AG20443 (cell line): Measurements from ENCODE around the gene DGKG.

ENCODE experiments used
- DNase-seq: peaks from one replicate; pipeline ENCODE4 v3.0.0; 2012; ENCODE audit warnings: low spot score, mixed read lengths

Gene DGKG

DNA sequence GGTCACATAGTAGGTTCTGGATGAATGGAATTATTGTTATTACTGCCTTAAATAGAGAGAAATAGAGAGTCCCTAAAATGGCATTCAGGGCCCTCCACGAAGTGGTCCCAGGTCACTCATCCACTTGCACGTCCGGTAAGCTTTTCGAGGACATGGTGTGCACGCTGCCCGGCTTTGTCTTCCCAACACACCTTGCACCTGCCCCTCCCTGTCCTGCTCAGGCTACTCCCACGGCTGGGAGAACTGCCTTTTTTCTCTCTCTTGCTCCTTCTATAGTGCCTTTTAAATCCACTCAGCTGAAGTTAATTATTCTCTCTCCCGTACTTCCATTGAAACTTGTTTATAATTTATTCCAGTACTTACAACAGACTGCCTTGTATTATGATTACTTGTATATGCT, 5.6 kb upstream of the DGKG start:
- no peak for DNase-seq

DNA sequence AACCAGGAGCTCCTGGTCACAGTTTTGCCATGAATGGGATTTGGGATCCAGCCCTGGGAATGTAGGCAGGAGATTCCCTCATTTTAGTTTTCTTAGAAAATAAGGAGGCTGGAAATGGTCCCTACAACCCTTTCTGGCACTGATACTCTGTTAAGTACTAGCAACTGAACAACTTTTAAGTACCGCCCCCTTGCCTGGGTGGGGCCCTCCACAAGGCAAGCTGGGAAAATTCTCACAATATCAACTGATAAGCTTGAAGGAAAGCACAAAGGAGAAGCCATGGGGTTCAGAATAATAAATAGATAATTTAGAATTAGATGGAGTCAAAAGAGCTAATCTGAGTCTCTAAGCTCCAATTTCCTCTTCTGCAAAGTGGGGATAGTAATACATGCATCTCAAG, 4.2 kb upstream of the DGKG start:
- DNase-seq, result no peak

DNA sequence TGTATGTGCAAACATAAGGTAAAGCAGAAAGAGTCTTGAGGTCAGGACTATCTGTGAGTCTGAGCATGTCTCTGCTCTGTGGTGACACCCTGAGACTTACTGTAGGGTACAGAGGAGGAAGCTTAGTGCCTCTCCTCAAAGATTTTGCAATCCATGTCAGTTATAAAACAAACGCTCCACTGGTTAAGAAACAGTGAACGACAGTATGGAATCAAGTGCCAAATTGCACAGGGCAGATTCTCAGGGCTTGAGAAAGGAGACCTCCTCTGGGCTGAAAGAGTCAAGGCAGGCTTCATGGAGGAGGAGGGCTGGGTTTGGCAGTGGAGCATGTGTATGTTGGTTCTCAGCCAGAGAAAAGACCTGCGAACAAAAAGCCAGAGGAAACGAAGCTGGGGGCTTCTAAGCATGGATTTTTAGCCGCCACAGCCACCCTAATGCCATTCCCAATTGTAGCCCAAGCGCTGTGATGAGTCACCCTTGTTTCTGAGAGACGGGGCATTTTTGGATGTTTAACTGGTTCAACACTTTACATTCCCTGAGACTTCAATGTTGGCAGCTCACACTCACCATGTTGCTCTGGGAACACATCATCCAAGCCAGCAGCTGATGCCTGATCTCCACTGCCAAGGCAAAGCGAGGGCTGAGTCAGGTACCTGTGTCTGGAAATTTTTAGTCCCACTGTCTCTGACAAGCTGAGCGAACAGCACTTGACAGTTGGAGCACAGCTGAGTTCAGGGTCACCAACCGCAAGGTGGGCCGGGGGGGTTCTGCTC, 3.4 kb upstream of the DGKG start:
- no peak for DNase-seq

DNA sequence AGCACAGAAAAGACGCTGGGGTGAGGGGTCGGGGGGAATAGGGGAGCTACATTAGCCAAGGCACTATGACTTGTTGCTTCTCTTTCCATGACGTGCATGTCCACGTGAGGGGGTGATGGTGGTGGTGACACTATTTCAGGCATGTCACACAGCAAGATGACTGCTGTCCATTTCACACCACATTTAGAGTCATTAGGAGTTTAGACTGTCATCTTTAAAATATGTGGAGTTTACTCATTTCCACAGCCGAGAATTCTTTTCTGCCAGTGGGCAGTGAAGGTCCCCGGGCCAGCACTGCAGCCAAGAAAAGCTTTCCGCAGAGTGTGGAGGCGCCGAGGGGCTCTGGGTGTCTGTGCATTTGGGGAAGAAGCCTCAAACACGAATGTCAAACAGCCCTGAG, 954 bp upstream of the DGKG start:
- DNase-seq, result no peak

DNA sequence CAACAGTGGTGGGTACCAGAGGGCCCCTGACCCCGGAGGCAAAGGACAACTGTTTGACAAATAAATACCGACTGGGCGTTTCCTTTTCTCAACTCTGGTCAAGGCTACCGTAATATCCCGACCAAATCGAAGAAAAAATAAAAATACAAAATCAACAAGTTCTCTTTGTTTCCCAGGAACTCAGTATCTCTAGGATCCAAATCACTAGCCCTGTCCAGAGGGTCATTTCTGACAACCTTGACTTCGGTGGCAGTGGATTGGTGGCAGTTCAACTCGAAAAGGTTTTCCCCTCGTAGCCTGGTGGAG, 456 bp upstream of the DGKG start:
- no peak for DNase-seq

DNA sequence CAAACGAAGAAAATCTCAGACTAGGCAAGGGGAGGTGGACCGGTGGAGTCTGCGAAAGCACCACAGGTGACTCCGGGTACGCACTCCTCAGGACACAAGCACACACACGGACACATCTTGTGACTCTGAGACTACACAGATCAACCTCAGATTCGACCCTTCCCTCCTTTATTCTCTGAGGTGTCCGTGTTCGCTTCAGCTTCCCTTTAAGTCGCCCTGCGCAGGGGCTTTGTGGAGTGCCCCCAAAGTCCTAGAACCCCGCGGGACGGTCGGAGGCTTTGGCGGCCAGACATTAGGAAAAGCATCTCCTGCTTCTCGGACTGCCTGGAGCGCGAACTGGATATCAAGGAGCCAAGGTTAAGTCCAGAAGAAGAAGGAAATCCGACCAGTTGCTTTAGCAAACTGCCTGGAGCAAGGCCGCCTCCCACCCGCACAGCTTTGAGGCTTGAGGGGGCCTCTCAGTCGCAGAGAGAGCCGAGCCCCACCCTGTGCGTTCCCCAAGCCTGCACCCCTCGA, 730 bp downstream of the DGKG start:
- no peak for DNase-seq

DNA sequence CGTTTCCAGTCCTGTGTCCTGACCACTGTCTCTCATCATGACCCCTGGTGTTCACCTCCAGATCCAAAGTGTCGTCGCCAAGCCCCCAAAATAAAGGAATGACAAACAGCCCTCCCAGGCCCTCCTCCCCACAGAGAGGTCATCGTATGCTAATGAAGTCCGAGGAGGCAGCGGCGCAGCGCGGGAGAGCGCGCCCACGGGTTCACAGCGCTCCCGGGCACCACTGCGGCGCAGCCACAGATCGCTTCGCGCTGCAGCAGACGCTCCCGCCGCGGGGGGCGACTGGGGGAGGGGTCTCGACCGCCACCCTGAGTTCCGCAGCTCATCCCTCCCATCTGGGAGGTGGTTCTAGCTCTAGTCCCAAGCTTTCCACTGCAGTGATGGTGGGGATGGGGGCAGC, 1.3 kb downstream of the DGKG start:
- no peak for DNase-seq

DNA sequence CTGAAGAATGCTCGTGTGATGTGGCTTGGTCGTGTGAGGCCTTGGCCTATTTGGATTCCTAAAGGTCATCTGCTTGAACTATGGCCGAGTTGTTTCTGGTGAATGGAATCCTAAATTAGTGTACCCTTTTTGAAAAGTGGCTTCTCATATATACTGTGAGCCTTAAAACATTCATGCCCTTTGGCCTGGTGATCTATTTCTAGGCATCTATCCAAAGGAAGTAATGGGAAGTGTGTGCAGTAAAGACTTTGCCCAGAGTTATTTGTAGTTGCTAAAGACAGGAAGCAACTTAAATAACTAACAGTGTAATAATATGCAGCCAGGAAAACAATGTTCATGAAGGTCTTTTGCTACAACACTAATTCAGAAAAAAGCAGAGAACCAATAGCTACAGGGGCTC, 3.0 kb downstream of the DGKG start:
- no peak for DNase-seq

DNA sequence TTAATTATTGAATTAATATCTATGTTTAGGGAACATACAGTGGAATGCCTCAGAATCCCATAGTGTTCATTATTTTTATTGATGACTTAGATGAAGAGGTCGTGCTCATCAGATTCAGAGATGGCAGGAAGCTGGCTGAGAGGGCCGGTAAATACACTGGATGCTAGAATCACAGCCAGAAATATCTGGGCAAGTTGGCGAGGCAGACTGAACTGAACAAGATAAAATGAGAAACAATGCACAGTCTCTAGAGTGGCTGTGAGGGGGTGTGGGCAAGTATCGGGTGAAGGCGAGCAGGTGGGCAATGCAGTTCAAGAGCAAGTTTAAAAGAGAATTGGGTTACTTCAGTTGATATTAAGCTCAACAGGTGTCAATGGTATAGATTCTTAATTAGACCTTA, 5.9 kb downstream of the DGKG start:
- no peak for DNase-seq

DNA sequence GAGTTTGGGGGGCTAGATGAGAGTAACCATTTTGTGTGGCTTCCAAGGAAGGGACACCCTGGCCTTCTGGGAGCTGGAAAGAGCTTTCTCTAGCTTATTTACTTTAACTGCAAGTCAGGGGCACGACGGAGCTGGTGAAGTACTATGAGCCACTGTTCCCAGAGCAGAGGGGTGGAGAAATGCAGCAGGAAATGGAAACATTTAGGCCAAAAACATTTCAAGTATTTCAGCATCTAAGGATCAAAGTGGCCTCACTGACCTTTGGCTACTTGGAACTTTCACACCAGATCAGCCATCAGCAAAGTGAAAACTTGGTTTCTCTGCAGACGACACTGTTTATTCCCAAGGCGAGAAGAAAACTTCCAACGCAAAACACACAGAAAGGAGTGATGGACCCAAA, 7.9 kb downstream of the DGKG start:
- DNase-seq, result no peak

DNA sequence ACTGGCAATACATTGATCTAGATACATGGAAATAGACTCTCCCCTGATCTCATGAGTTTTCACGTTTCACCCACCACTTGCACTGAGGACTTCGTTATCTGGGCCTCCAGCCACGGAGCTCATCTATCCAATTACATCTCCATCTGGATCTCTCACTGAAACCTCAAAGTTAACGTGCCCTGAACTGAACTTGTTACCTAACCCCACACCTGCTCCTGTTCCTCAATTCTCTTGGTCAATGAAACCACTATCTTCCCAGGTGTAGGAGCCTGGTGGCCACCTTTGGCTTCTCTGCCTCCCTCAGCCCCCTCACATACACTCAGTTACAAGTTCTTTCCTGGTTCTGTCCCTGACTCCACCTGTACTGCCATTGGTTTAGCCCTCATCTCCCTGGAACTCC, 9.7 kb downstream of the DGKG start:
- DNase-seq, result no peak

DNA sequence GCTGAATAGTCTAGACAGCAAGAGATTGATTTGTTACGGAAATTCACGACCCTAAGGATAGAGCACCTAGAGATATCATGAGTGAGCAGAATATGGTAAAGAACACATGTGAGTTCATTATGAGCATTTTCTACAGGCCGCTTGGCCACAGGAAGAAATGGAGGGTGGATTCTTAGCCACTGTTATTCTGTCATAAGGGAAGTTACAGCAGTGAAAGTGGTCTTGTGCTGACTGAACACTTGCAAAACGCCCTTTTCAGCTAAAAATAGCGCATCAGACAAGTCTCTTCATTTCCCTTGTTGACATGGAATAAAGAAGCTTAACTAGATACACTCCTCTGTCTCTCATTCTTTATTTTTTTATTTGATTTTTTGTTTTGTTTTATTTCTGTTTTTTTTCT, 19.8 kb downstream of the DGKG start:
- no peak for DNase-seq

DNA sequence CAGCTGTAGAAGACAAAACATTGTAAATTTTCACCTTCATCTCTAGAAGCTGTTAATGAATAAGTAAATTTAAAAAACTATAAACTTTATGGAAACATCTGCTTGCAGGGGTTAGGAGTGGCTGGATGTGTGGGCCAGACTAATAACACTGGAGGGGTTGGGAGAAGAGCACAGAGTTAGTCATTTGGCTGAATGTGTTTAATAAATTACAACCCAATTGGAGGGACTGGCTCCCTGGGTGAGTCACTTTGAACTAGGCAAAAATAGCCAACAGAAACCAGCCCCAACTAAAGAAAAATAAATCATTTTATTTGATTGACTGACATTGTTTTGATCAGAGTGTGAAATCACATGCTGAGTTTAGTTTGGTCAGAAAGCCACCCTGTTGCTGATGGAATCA, 21.8 kb downstream of the DGKG start:
- no peak for DNase-seq

DNA sequence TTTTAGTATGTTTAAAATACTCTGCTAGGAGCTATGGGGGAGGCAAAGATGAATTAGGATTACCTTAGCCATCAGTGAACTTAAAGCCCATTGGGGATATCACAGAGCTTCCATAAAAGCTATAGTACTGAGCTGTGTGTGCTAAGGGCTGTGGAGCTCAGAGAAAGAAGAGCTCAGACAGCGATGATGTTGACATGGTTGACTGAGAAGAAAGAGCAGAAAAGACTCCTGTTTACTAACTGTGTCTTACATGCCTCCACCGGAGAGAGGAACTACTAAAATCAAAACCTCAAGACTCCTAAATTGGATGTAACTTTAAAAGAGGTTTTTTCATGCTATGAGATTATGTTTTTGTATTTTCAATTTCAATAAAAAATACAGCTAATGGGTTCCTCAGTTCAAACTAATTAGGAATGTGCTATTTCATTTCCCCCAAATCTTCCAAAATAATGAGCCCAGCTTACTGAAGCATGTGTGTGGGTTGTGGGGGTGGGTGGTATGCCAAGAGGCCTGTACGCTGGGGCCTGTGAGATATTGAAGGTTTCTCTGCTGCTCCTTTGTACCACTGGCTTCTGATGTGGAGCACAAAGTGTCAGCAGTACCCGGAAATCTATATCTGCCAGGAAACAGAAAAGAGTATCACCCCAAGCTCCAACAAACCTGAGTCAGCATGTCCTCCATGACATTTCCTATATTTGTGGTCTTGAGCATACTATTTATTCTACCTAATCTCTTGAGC, 22.7 kb downstream of the DGKG start:
- no peak for DNase-seq

DNA sequence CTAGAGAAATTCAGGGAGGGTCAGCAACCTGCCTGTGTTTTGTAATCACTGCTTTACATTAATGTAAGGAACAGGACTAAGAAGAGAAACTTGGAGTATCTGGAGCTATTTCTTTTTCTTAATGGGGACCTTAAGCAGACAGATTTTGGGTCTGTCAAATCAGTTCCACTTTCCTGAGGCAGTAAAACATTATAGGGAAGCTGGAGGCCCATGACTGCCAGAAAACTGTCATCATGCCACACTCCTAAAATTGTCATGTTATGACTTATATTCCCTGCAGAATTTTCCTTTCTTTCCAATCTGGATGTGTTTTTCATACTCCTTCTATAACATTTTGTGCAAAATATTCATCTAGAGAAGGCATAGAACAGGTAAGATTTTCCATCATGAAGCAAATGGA, 28.8 kb downstream of the DGKG start:
- DNase-seq, result no peak

DNA sequence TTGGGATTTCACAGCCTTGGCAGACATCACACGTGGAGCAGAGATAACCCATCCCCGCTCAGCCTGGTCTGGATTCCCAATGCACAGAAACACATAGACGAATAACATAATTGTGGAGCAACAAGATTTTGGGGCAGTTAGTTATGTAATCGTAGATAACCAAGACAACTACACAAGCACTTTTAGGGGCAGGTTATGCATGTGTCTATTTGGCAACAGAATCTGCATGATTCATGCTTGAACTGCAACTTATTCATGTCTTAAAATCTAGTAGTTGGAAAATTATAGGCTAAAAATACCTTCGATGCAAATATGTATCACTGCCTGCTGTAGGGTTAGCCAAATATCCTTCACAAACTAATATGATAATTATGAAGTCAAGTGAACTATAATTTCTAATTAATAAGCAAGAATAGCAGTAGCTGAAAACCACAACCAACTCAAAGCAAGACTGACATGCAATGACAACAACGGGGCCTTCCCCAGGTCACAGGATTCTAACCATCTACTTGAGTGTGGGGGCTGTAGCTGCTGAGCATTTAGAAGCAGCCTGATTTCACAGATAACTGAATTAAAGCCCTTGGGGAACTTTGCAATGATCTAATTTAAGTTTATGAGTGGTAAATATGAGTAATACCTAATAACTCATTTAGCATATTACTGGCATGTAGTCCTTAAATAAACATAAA, 31.1 kb downstream of the DGKG start:
- no peak for DNase-seq

DNA sequence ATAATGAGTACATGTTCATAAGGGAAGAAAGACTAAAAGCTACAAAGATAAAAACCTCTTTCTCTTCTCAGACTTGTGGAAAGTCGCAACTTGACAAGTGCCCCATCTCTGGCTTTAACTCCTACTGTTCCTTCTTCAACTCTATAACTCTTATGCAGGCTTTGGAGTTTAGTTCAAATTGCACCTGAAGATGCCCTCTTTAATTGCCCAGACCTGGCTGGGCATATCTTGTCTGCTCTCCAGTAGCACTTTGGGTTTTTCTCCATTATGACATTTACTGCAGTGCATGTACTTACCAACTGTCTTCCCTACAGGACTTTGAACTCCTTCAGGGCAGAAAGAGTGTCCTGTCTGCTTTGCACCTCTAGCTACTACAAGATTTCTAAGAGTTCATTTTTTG, 32.4 kb downstream of the DGKG start:
- DNase-seq, result no peak

DNA sequence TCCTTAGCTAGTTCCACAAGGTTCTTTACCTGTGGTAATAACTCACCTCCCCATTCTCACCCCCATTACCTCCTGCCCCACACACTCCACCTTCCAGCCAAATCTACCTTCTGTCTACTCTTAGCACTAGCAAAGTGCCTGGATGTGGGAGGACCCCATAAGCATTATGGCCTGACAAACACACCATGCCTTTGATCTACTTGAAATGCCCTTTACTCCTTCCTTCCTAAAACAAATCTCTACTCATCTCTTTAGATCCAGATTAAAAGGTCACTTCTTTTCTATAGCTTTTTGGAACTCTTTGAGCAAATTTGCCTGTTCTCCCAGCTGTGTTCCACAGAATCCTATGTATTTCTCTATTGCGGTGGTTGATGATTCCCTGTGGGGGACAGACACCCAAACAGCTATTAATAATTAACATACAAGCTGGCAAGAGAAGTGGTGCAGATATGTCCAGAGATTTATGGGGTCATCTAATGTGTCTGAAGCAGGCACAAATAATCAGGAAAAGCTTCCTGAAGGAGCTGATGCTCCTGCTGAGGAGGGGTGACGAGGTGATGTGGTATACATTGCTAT, 34.0 kb downstream of the DGKG start:
- no peak for DNase-seq

DNA sequence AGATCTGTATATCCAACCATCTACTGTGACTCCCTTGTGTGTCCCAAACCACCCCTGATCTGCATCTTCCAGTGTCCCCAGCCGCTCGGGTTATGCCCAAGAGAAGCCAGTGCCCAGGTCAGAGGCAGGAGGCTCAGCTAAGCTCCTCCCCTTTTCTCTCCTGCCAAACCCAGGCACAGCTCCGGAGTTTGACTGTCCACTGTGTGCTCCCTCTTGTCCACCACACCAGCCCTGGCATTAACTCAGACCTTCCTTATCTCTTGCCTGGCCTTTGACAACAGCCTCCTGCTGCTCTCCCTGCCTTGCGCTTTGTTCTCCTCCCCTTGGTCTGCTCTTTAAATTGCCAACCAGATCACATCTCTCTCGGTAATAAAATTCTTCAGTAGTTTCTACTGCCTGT, 39.3 kb downstream of the DGKG start:
- no peak for DNase-seq

DNA sequence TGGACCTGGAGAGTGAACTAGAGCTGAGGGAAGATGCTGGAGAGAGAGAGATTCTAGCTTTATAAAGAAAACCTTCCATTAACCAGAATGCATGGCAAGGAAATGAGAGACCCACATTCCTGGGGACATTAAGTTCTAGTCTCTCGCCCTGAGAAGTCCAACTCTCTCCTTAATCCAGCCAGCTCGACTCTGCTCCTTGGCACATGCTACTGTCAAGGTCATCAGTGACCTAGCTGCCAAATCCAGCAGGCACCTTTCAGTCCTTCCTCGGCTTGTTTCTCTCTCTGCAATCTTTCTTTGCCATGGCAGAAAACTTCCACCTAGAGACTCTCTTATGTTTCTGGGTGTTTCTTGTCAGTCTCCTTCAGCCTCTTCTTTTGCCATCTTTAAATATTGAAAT, 40.3 kb downstream of the DGKG start:
- DNase-seq, result no peak

DNA sequence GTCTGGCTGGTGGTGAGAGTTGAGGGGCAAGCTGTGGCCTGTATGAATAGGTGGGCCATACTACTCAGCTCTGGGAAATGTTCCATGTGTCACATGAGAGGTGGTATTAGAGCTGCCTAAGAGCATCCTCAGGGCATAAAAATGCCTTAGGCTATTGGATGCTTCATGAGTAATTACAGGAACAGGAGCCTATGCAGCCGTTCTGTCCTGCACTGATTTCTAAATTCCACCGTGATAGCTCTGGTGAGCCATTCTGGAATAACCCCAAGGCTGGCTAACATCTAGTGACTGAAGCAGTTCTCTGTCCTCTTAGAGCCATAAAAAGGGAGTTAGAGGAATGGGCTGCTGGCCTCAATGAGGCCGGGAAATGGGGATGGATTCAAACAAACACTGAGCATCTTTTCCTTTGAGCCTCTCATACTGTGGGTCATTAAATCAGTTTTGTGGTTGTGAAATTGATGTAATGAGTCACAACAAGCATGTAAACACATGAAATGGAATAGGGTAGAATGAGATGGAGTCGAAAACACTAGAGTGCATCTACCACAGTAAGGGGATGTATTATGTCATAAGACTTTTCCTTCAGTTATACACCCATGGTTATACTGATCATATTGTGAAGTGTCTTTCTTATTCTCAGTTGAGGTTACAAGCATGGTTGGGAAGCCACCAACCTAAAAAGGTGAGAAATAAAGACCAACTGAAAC, 41.0 kb downstream of the DGKG start:
- DNase-seq, result no peak

DNA sequence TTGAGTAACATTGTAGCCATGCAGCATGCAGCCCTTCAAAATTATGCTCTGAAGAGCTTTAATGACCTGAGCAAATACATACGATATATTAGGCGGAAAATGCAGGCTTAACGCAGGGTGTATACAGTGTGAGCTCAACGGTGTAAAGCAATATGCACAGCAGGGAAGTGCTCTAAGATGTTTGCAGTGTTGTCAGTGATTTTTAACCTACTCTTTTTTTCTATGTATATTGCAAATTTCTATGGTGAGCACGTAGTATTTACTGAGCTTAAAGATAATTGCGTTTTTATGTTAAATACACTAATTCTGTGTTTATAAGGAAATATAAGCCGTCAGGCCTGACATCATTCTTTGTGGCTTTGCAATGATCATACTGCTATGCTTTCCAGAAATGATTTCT, 42.1 kb downstream of the DGKG start:
- DNase-seq, result no peak
